H1 (cell line): ENCODE measurements around the gene INIP. TPM values are rescaled to one million over a fixed set of nuclear protein-coding genes. Genes with fewer than 3 reads are reported as not detected.

Experiments used
- ATF2 ChIP-seq: IDR thresholded peaks from 2 replicates; pipeline ENCODE4 v1.6.1; 2012; ENCODE audit warnings: low read length, inconsistent platforms
- E2F6 ChIP-seq: IDR thresholded peaks from 2 replicates; pipeline ENCODE4 v1.6.1; 2012; ENCODE audit warnings: inconsistent platforms
- EGR1 ChIP-seq: IDR thresholded peaks from 2 replicates; pipeline ENCODE4 v1.6.1; 2011; ENCODE audit warnings: low read depth, low read length, borderline replicate concordance
- EZH2 ChIP-seq: fragments of 200-600 bp; sonication (generic); IDR thresholded peaks from 2 replicates; pipeline ENCODE4 v1.7.1; 2012; ENCODE audit warnings: low read depth, mild to moderate bottlenecking, moderate library complexity, low read length, inconsistent platforms; ENCODE audit not compliant: severe bottlenecking
- MAFK ChIP-seq: IDR thresholded peaks from 2 replicates; pipeline ENCODE4 v1.6.1; 2012; ENCODE audit warnings: low read depth, mild to moderate bottlenecking, improper control_type of control experiment, low read length
- RNF2 ChIP-seq: fragments of 200-900, 300-1000 bp; sonication (generic); IDR thresholded peaks from 2 replicates; pipeline ENCODE4 v1.7.1; 2016; ENCODE audit warnings: borderline replicate concordance, low read depth, mild to moderate bottlenecking, antibody characterized with exemption, low read length; ENCODE audit not compliant: poor library complexity, severe bottlenecking; ENCODE audit errors: missing control alignments
- TEAD4 ChIP-seq: IDR thresholded peaks from 2 replicates; pipeline ENCODE4 v1.6.1; 2012; ENCODE audit warnings: low read depth, low read length, inconsistent platforms, mixed read lengths
- polyA plus RNA-seq, 7 experiments: library from polyadenylated mRNA; depleted of rRNA in 3 of 7; stranded (reverse) in 5 of 7; unstranded in 2 of 7; fragments of >200 nt in 5 of 7; fragments of 200-250 nt in 2 of 7; gene quantifications; 1 replicate in 5 of 7; 2 replicates in 1 of 7; 4 replicates in 1 of 7; pipeline versions ENCODE4 v1.2.1 to v1.2.3, GENCODE V29; 2011 to 2013; ENCODE audit warnings: missing spikeins in 2 of 7, mixed read lengths in 2 of 7
- total RNA-seq: library from RNA; stranded (reverse); fragmentation: NEBNext Ultra II Directional; extraction: Animal tissue kit (Norgen Biotek cat#: 25700); gene quantifications from 2 replicates; pipeline ENCODE4 v1.2.1, GENCODE V29; 2021

INIP gene
- total and polyA plus RNA-seq, 2 of the 8 experiments (the other 6 are each of a cell fraction or from before 2014, with no cell fraction given): 10.7 to 18.3 TPM

- TF ChIP-seq E2F6 (no peak), EGR1 (no peak), EZH2 (no peak), TEAD4 (no peak), ATF2 (no peak), RNF2 (no peak), MAFK (no peak)
- TF ChIP-seq, all 59 proteins: peak for 0
These were observed 14.6 kb downstream of the INIP start (continued) for GRCh38 chr9:112703304-112703703.
